OCI-LY7 (cell line): Measurements from ENCODE around the gene SLAMF8. TPM values are rescaled to one million over a fixed set of nuclear protein-coding genes. Genes with fewer than 3 reads are reported as not detected.

Experiments used
- BruUV-seq: library from RNA; stranded (reverse); fragments of 400-500 nt; replicated peaks from 2 replicates; lab custom pipeline; 2021; lab: Mats Ljungman, UMichigan
- CTCF ChIA-PET: fragments of 300-600 bp; sonication (Branson Sonifier 250); formaldehyde crosslinking; loops from one replicate; lab custom pipeline; 2022; ENCODE audit warnings: antibody characterized with exemption; ENCODE audit not compliant: unreplicated experiment; lab: Charles Lee
- POLR2A ChIA-PET: fragments of 300-600 bp; sonication (Branson Sonifier 250); formaldehyde crosslinking; loops from one replicate; lab custom pipeline; 2022; ENCODE audit warnings: antibody characterized with exemption; lab: Charles Lee
- DNase-seq: peaks from one replicate; pipeline ENCODE4 v3.0.0-alpha.2; 2015; ENCODE audit warnings: low spot score
- H2AFZ ChIP-seq: fragments of 200-600 bp; sonication (generic), shearing (Covaris generic); 2 replicates; pipeline ENCODE4 v1.6.1; 2014; ENCODE audit warnings: mild to moderate bottlenecking, antibody characterized with exemption, low read length, moderate library complexity
- H3K27ac ChIP-seq: fragments of 200-600 bp; sonication (generic); 2 replicates; pipeline ENCODE4 v1.5.1; 2014; ENCODE audit warnings: mixed run types, low read depth, mild to moderate bottlenecking, moderate library complexity, low read length, inconsistent platforms; ENCODE audit not compliant: poor library complexity, severe bottlenecking
- H3K36me3 ChIP-seq: fragments of 200-600 bp; sonication (generic); 2 replicates; pipeline ENCODE4 v1.6.1; 2014; ENCODE audit warnings: mild to moderate bottlenecking, antibody characterized with exemption, low read length, moderate library complexity, mixed read lengths; ENCODE audit not compliant: insufficient read depth
- H3K4me1 ChIP-seq: fragments of 200-600 bp; sonication (generic); 2 replicates; pipeline ENCODE4 v1.5.1; 2014; ENCODE audit warnings: mild to moderate bottlenecking, low read length; ENCODE audit not compliant: insufficient read depth, poor library complexity, severe bottlenecking
- H3K4me2 ChIP-seq: fragments of 200-600 bp; sonication (generic); 2 replicates; pipeline ENCODE4 v1.6.1; 2014; ENCODE audit warnings: mild to moderate bottlenecking, low read length
- H3K4me3 ChIP-seq: fragments of 200-600 bp; sonication (generic); 2 replicates; pipeline ENCODE4 v1.5.1; 2014; ENCODE audit warnings: mild to moderate bottlenecking, low read depth, low read length; ENCODE audit not compliant: poor library complexity, severe bottlenecking
- H3K79me2 ChIP-seq: fragments of 200-600 bp; sonication (generic); 2 replicates; pipeline ENCODE4 v1.6.1; 2016; ENCODE audit warnings: low read depth, mild to moderate bottlenecking, low read length, moderate library complexity, mixed read lengths; ENCODE audit not compliant: insufficient read depth
- H3K9me2 ChIP-seq: fragments of 200-600 bp; sonication (generic); 2 replicates; pipeline ENCODE4 v1.6.1; 2016; ENCODE audit warnings: mild to moderate bottlenecking, low read length, mixed read lengths; ENCODE audit not compliant: insufficient read depth
- H3K9me3 ChIP-seq: fragments of 200-600 bp; sonication (generic); 2 replicates; pipeline ENCODE4 v1.6.1; 2014; ENCODE audit warnings: mild to moderate bottlenecking, mixed run types, low read length, mixed read lengths
- H4K20me1 ChIP-seq: fragments of 200-600 bp; sonication (generic); 2 replicates; pipeline ENCODE4 v1.6.1; 2014; ENCODE audit warnings: mild to moderate bottlenecking, antibody characterized with exemption, low read length, moderate library complexity, mixed read lengths; ENCODE audit not compliant: insufficient read depth
- CTCF ChIP-seq: fragments of 200-600 bp; sonication (generic); conservative IDR thresholded peaks from 2 replicates; pipeline ENCODE4 v1.5.1; 2014; ENCODE audit warnings: mild to moderate bottlenecking, antibody characterized with exemption, low read length, moderate library complexity, mixed read lengths
- EZH2phosphoT487 ChIP-seq: fragments of 200-600 bp; sonication (generic); IDR thresholded peaks from 2 replicates; pipeline ENCODE4 v1.6.1; 2018; ENCODE audit warnings: low read depth, borderline replicate concordance, mild to moderate bottlenecking, mixed run types, antibody characterized with exemption, low read length, moderate library complexity, mixed read lengths
- intact Hi-C: fragments of 100-400 bp; cut with micrococcal nuclease; formaldehyde crosslinking; loops from one replicate; pipeline ENCODE4 v1.10.0; 2022; ENCODE audit not compliant: unreplicated experiment
- total RNA-seq, 2 experiments: library from RNA; depleted of rRNA in 1 of 2; stranded (reverse); fragments of >200 nt in 1 of 2; shearing (Covaris generic) in 1 of 2; gene quantifications; 2 replicates each; pipeline ENCODE4 v1.2.3, GENCODE V29; 2014 to 2022

Gene SLAMF8
- total RNA-seq, 2 experiments from 2014 or later = not detected

- Histone ChIP-seq H2AFZ (no peak overlapping the region), H3K4me1 (no peaks in the 10 kb centered on the region), H3K79me2 (no peaks in the 10 kb centered on the region), H3K27ac (no peak overlapping the region), H3K36me3 (no peaks in the 10 kb centered on the region), H4K20me1 (no peaks in the 10 kb centered on the region), H3K9me3 (no peaks in the 10 kb centered on the region), H3K4me2 (no peak overlapping the region), H3K9me2 (no peaks in the 10 kb centered on the region), H3K4me3 (no peak overlapping the region)
- no TSS peak for BruUV-seq
- TF ChIP-seq CTCF (no peak), EZH2phosphoT487 (no peak)
- ChIA-PET POLR2A (no interaction called here), CTCF (no interaction called here)
- no peak for DNase-seq
- intact Hi-C loops = no loop called here
Observed at GRCh38 chr1:159791031-159791430, 35.6 kb upstream of the SLAMF8 start.

- no peak for DNase-seq
- H4K20me1 ChIP-seq = no peaks in the 10 kb centered on the region
- H3K79me2 ChIP-seq = no peaks in the 10 kb centered on the region
- H3K4me3 ChIP-seq = no peak overlapping the region
- H3K9me3 ChIP-seq = no peaks in the 10 kb centered on the region
- BruUV-seq = no TSS peak
- H3K4me2 ChIP-seq = no peak overlapping the region
- H3K9me2 ChIP-seq = no peaks in the 10 kb centered on the region
- no peak overlapping the region for H3K27ac ChIP-seq
- intact Hi-C loops = no loop called here
- no peak for TF ChIP-seq CTCF
- no peak for TF ChIP-seq EZH2phosphoT487
- ChIA-PET POLR2A (no interaction called here), CTCF (no interaction called here)
- H3K36me3 ChIP-seq = no peaks in the 10 kb centered on the region
- H2AFZ ChIP-seq = no peak overlapping the region
- H3K4me1 ChIP-seq = no peaks in the 10 kb centered on the region
Observed at GRCh38 chr1:159791461-159791860, 35.2 kb upstream of the SLAMF8 start.

- H2AFZ ChIP-seq = no peak overlapping the region
- H3K4me3 ChIP-seq = no peak overlapping the region
- CTCF ChIA-PET = no interaction called here
- no peaks in the 10 kb centered on the region for H4K20me1 ChIP-seq
- H3K79me2 ChIP-seq = no peaks in the 10 kb centered on the region
- no peak overlapping the region for H3K27ac ChIP-seq
- POLR2A ChIA-PET = no interaction called here
- BruUV-seq = no TSS peak
- H3K4me1 ChIP-seq = no peaks in the 10 kb centered on the region
- intact Hi-C loops = no loop called here
- no peak for DNase-seq
- H3K36me3 ChIP-seq = no peaks in the 10 kb centered on the region
- no peak for TF ChIP-seq EZH2phosphoT487
- no peaks in the 10 kb centered on the region for H3K9me2 ChIP-seq
- no peaks in the 10 kb centered on the region for H3K9me3 ChIP-seq
- no peak overlapping the region for H3K4me2 ChIP-seq
Observed at GRCh38 chr1:159795534-159795933, 31.1 kb upstream of the SLAMF8 start.
